Left lobe of liver (tissue), 2 donors: ENCODE results near the gene AP2S1. TPM values are rescaled to one million over a fixed set of nuclear protein-coding genes. Genes with fewer than 3 reads are reported as not detected.
"Not testable (repeated sequence)": the region's sequence is repeated elsewhere in the genome, so short reads cannot be mapped to it uniquely, and the experiment has no call there.

Source experiments
- ATAC-seq: fragments of 200-7000 bp; cut with Tn5 transposase; one replicate; pipeline ENCODE4 v1.9.1; 2020; ENCODE audit warnings: mild to moderate bottlenecking, moderate library complexity
- DNase-seq: peaks from one replicate; pipeline ENCODE4 v3.0.0-alpha.2; 2020; ENCODE audit warnings: low spot score
- total RNA-seq: library from RNA; stranded (reverse); gene quantifications from one replicate; pipeline ENCODE4 v1.2.1, GENCODE V29; 2021
- donor health status: DM: no; HTN: no; CAD: no; lungs with moderate emphysema.
- donor health status: DM: no; HTN: yes; CAD: no.

The AP2S1 gene
- total RNA-seq, 1 donor from 2014 or later, result 89.1 TPM

DNA sequence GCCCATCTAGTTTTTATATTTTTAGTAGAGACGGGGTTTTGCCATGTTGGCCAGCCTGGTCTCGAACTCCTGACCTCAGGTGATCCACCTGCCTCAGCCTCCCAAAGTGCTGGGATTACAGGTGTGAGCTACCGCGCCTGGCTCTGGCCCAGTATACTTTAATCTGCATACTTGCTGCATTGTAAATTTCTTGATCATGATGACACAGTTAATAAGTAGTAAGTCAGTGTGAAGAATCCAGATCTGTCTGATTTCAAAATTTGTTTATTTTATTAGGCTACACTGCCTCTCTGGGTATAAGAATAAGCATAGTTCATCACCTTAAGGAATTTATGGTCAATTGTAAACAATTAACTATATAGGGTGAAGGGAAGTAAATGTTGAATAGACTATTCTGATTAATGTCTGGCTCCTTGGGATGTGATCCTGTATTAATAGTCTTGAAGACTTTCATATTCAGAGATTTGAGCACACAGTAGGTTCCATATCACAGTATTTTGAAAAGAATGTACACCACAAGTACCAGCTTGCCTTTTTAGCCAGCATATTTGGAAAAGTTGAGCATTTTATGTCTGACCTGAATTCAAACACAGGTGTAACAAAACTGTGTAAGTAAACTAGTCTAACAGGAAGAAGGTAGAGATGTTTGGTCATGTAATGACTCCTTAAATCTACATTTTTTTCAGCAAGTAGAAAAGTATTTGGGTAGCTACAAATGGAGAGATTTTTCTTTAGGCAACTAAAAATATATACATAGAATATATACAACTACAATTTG is 17.6 kb upstream of the AP2S1 start:
- no peak for ATAC-seq
- DNase-seq, result no peak

DNA sequence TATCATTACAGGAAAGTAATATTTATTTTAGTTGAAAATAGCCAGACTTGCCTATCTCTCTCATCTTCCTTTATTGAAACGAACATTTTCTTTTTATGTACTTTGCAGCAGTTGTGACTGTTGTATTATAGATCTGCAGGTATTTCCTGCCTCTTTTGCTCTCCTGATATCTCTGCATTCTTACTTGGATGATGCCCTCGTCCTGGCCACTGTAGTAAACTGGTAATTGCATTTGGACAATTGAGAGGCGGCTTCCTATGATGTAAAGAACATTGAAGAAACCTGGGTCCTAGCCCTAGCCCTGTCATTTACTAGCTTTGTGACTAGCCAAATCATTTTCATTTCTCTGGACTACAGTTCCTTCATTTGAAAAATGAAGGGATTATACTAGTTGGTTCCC is 16.5 kb upstream of the AP2S1 start:
- ATAC-seq (no peak), DNase-seq (no peak)

DNA sequence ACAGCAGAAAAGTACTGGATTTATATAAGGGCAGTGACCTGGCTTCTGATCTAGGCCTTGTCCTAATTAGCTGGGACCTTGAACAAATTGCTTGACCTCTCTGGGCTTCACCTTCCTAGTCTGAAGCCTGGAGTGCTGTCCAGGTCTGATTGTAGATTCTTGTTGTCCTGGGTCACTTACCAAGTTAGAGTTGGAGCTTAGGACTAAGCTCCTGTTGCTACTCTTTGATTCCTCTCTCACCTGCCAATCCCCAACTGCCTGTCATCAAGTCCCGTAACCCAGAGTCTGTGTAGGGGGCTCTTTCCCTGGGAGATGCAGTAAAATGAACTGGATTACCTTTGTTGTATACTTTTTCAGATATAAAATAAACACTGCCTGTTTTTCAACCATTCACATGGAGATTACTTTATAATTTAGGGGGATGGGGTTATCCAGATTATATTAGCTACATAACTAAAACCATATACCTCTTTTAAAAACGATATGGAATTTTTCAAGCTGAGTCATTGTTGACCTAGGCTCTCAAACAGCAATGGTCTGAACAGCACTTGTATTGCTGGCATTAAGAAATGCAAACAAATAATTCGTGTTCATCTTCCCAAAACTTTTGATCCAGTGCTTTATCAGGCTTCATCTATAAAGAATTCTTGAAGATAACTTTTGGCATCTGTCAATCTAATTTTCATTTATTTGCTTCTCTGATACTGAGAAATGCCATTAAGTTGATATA is 15.9 kb upstream of the AP2S1 start:
- DNase-seq, result no peak
- ATAC-seq, result peak; percentile 9

DNA sequence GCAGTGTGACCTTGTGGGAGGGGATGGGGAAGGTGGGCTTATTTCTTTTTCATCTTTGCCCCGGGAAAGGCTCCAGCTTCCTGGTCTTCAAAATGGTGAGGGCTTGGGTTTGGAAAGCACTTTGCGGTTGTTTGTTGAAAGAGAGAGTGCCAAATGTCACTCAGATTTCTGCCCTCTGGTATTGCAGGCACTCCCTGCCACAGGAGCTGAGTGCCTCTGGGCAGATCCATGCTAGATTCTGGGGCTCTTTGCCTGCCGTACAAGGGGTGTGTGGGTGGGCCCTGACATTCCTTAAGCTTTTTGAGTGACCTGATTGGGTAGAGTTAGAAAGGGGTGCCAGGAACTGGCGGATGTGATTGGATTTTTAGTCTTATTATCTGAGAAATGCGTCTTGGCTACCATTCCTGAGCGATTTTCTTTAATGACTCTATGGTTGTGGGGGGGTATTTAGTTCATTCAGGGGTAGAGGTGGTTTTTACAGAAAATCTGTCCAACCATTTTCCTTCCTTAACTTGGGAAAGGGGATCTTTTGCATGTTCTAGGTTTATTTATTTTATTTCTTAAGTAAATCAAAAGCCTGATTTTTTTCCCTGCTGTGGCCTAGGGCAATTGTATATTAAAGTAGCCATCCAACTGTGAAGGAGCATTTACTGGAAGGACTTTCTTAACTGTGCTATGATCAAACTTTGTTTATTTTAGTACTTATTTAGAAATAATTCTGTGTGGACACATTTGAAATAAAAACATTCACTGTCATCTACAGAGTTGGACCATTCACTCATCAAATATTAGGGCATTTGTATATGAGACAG is 13.4 kb upstream of the AP2S1 start:
- ATAC-seq (peak; percentile 35), DNase-seq (peak; percentile 68)

DNA sequence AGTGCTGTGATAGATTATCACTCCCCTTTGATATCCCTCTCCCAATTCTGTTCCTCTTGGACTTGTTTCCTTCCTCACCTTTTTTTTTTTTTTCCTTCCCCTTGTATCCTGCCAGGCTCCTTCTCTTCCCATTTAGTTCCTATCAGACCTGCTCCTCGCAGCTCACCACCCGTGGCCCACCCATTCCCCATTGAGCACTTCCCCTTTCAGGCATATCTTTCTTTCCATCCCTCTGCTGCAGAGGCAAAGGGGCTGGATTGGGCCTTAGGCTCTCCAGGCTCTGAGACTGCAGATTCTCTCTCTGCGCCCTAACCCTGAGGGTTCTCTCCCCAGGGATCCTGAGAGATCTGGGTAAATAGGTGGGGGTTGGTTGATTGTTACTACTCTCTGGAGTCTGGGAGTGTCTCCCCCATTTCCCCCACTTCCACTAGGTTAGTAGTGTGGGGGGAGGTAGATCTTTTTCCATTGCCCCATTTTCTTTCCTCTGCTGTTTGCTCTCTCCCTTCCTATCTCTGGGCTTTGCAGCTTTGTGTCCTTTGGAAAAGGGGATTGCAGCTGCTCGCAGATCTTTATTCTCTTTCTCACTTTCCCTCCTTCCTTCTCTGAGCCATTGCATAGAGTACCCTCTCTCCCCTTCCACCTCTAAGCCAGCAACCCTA is 12.5 kb upstream of the AP2S1 start:
- ATAC-seq, result no peak
- DNase-seq, result no peak

DNA sequence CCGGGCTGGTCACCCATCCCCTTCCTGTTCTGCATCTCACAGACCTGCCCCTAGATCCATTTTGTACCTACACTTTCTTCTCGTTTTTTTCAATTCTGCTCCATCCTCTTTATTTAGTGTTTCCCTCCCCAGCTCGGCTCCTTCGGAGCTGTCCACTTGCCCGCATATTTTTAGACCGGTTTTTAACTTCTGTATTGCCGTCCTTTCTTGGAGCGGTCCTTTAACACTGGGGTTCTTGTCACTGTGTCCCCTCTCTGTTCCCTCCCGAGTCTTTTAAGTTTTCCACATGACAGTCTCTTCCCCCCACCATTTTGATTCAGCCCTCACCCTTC is 11.8 kb upstream of the AP2S1 start:
- ATAC-seq (no peak), DNase-seq (no peak)

DNA sequence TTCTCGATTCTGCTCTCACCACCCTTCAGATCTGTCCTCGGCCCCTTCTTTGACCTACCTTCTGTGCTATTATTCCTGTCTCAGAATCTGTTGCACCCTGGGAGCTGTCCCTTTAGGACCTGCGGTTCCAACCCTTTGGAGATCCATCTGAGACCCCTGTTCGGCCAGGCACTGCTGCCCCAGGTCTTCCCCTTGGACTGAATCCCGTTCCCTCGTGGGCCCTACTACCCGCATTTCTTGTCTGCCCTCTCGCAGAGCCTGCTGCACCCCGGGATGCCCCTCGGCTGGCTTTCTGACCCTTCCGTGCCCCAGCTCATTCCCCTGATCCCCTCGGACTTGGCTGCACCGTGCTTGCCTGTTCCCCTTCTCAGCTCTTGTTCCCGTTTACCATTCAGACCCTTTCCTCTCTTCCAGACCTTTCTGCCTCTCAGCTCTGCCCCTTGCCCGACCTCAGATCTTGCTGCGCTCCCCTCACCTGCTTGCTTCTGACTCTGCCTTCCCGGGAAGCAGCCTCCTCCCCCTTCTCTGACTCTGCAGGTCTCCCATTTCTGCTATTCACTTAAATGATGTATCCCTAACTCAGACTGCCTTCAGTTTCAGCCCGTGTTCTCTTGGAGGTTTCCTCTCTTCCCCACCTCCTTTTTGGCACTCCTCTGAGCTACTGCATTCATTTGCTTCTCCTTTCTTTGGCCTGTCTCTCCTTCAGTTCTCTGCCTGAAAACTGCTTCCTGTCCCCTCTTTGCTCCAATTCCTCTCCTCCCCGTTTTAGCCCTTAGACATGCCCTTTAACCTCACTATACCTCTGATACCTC is 11.3 kb upstream of the AP2S1 start:
- no peak for ATAC-seq
- no peak for DNase-seq

DNA sequence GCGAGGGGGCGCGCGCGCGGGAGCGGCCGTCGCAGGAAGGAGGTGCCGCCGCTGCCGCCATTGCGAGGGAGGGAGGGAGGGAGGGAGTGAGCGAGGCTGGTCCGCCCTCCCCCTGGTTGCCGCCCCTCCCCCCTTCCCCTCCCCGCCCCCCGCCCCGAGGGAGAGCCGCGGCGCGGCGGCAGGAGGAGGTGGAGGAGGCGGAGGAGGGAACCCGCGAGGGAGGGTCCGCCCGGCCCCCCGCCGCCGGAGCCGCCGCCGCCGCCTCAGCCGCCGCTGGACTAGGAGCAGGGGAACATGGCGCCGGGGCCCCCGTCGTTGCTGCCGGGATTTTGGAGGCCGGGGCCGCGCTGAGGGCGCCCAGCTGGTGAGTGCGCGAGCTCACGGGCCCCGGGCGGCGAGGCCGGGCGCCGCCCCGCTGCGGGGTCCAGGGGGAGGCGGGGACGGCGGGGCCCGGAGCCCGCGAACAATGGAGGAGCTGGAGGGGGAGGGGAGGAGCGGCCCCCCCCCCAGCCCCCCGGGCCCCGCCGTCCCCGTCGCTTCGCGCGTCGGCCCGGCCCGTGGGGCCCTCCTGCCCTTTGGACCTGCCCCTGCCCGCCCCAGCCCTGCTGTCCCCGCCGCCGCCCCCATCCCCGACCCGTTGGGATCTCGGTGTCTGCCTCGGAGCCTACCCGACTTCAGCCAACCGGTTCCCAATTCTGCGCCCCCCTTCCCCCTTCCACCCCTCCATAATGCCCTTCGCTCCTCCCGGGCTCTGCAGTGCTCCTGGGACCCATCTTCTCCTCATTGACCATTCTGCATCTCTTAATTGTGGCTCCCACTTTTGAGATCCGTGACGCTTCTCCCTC is 10.4 kb upstream of the AP2S1 start, which contains the start of gene ARHGAP35:
ARHGAP35 (plus strand) TSS at position 152 of the 845 bp plus-strand sequence. CDS start 57,679 bp downstream, outside the sequence.
- no peak for DNase-seq
- ATAC-seq, result peak; percentile 40

DNA sequence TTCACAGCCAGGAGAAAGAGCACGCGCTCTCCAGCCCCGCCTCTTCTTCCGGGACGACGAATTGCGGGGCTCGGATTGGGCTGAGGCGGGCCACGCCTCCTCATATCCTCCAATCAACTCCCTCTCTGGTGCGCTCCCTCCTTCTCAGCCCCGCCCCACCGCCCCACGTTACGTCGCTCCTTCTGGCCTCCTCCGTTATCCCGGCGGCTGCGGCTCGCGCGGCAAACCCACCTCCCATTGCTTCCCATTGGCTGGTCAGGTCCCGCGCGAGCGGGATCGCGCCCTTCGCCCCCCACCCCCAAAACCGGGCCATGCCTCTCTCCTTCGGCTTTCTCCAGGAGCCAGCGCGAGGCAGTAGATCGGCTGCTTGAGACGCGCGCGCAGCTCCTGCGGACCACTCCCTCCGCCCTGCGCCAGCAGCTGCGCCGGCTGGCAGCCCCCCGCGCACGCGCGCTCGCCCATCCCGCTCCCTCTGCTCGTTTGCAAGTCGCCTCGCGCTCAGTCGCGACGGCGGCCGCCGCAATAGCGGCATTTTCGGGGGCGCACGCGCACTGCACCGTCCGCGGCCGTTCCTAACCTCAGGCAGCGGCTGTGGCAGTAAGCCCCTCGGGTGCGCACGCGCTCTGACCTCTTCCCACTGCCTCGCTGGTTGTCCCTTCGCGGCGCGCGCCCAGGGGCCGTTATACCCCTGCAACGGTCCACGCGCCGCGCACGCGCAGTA is 9.6 kb upstream of the AP2S1 start:
- ATAC-seq (peak; percentile 73), DNase-seq (peak; percentile 97)

DNA sequence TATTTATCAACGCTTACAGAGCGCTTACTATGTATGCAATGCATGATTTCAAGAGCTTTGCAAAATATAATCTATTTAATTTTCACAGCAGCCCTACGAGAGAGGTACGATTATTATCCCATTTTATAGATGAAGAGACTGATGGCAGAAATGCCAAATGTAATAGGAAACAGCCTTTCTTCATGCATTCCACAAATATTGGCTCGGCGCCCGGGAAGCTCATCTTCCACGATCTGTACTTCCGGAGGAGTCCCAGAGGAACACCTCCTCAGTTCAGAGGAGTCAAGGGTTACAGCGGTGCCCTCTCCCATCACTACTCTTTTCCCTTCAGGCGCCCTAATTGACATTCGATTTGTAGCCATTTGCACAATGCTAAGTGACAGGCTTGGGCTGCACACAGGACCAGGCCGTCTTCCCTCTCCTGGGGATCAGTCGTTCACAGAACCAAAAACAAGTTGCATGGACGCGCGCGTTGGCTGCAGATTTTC is 9.0 kb upstream of the AP2S1 start:
- no peak for ATAC-seq
- peak; percentile 73 for DNase-seq

DNA sequence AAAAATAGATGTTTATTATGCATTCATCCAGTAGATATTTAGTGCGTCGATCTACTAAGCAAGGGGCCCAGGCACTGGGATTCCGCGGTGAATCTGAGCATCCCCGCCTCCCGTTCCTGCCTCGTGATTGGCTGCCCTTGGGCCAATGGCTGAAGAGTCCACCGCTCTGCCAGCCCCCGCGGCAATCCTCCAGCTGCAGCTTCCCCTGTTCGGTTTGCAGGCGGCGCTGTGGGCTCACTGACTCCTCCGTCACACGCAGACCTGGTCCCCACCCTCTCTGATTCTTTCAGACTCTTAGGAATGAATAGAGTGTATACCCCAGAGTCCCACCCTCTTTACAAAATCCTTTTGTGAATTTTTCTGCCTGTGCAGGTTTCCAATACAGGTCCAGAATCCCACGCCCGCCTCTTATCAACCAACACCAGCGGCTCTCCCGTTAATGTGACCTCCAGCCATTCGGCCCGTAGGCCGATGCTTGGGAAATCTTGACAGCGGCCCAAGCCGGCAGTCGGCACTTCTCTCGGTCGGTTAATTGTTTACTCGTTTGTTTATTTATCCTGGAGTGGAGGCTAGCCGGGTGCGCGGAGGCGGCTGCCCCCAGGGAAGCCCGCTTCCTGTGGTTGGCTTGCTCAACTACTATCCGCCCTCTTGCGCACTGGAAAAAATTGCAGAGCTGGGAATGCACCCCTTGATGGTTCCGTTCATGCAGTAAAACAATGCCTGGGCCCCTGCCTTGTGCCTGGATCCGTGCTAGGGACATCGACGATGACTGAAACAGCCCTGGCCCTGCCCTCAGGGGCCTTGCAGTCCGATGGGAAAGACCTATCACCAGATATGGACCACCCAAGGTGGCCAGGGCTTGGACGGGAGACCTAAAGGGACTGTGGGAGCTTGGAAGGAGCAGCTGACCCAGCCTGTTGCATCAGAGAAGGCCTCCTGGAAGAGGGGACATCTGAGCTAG is 5.7 kb upstream of the AP2S1 start:
- DNase-seq (peak; percentile 97), ATAC-seq (peak; percentile 65)

DNA sequence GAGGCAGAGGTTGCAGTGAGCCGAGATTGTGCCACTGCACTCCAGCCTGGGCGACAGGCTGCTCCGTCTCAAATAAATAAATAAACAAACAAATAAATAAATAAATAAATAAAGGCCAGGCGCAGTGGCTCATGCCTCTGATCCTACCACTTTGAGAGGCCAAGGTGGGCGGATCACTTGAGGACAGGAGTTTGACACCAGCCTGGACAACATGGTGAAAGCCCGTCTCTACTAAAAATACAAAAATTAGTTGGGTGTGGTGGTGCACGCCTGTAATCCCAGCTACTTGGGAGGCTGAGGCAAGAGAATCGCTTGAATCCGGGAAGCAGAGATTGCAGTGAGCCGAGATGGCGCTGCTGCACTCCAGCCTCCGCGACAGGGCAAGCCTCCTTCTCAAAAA is 4.1 kb upstream of the AP2S1 start:
- DNase-seq, ATAC-seq: not testable (repeated sequence)

DNA sequence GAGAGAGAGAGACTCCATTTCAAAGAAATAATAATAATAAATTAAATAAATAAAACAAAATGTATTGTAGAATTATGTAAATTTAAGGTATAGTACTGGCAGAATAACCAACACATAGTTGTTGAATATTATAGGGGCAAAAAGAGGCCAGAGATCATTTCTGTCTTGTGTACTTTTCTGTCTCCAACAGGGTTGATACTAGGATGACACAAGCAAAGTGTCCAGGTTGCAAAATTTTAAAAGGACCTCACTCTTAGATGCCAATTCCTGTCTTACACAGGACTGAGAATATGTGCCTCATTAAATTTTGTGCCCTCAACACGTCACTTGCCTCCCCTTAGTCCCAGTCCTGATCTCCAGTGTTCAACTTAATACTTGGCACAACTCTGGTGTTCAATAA is 2.2 kb upstream of the AP2S1 start:
- peak; percentile 11 for ATAC-seq
- DNase-seq, result no peak

DNA sequence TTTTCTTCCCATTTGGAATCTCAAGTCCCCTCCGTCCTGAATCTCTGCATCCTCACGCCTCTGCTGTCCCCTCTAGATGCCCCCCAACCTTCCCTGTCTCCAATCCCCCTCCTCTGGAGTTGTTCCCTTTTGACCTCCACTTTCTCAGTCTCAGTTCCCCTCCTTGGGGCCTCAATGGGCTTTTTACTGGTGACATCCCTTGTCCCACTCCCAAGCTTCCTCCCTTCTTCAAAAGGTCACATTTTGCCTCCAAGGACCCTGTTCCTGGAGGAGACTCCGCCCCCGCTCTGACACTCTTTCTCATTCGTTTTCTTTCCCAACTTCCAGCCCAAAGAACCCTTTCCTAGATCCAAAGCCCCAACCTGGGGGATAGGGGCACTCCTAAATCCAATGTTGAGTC is 1.0 kb downstream of the AP2S1 start:
- ATAC-seq (no peak), DNase-seq (no peak)

DNA sequence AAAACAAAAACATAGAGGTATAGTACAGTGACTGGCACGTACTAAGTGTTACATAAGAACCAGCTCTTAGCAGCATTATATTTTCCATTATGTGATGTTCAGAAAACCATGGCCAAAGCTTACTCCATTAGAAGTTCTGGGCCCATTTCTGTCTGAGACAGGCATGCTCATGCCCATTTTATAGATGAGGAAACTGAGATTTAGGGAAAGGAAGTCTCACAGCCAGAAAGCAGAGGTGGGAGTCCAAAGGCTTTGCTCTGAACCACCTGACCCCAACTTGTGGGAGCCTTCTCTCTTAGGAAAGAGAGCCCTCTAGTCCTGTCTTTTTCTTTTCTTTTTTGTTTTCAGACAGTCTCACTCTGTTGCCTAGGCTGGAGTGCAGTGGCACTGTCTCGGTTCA is 2.3 kb downstream of the AP2S1 start:
- DNase-seq, result no peak
- ATAC-seq, result no peak

DNA sequence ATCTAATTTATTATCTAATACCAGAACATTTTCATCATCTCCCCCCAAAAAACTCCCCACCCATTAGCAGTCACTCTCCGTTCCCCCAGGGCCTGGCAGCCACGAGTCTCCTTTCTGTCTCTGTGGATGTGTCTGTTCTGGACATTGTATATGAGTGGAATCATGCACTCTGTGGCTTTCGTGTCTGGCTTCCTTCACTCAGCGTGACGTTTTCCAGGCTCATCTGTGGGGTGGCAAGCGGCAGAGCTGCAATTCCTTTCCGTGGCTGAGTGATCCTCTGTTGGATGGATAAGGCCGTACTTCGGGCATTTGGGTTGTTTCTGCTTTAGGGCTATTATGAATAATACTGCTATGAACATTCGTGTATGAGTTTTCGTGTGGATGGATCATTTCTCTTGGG is 3.1 kb downstream of the AP2S1 start:
- ATAC-seq (no peak), DNase-seq (no peak)

DNA sequence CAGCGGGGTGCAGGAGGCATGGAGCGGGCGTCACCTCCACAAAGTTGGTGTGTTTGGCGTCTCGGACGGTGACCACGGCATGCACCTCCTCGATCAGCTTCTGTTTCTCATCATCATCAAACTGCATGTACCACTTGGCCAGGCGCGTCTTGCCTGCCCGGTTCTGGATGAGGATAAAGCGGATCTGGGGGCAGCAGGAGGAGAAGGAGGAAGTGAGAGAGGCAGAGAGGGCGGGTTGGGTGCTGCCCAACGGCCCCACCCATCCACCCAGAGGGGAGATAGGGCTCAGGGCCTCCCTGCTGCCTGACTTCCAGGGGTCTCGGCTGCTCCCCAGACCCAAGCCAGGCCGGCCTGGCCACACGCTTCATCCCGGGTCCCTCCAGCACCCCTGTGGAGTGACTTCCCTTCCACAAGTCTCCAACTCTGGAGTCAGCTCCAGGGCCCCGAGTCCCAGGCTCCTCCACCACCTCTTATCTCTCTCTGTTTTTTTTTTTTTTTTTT is 4.6 kb downstream of the AP2S1 start:
- no peak for ATAC-seq
- no peak for DNase-seq
